Astrocyte (in vitro differentiated cells and primary cell): ENCODE results near the gene SFT2D2.

Source experiments
- EZH2 ChIP-seq: IDR thresholded peaks from 2 replicates; pipeline ENCODE4 v1.6.1; 2012; ENCODE audit warnings: mild to moderate bottlenecking, low read length, inconsistent platforms; ENCODE audit not compliant: insufficient read depth
- TF ChIP-seq, protein P1 (sequence below): IDR thresholded peaks from 2 replicates; pipeline ENCODE4 v1.5.1; 2011; ENCODE audit warnings: low read depth, mild to moderate bottlenecking, inconsistent platforms, low read length, moderate library complexity; ENCODE audit not compliant: insufficient read depth

DNA sequence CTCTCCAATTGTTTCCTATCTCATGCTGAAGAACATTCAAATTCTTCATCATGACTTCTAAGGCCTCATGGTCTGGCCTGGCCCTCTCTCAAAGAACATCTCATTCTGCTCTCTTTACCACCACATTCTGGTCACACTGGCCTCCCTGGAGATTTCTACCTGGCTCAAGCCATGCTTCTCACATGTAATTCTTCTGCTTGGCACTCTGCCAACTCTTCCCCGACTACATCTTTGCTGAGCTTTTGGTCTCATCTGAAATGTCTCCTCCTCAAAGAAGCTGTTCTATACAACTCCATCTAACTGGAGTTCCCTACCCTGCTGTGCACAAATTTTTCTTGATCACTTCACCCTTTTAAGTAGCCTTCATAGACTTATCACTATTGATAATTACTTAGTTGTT lies 53.4 kb downstream of the SFT2D2 start:
- TF ChIP-seq, protein P1, sequence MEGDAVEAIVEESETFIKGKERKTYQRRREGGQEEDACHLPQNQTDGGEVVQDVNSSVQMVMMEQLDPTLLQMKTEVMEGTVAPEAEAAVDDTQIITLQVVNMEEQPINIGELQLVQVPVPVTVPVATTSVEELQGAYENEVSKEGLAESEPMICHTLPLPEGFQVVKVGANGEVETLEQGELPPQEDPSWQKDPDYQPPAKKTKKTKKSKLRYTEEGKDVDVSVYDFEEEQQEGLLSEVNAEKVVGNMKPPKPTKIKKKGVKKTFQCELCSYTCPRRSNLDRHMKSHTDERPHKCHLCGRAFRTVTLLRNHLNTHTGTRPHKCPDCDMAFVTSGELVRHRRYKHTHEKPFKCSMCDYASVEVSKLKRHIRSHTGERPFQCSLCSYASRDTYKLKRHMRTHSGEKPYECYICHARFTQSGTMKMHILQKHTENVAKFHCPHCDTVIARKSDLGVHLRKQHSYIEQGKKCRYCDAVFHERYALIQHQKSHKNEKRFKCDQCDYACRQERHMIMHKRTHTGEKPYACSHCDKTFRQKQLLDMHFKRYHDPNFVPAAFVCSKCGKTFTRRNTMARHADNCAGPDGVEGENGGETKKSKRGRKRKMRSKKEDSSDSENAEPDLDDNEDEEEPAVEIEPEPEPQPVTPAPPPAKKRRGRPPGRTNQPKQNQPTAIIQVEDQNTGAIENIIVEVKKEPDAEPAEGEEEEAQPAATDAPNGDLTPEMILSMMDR: no peak
- TF ChIP-seq EZH2: no peak
